Midbrain (tissue), 1 donor: ENCODE measurements around the gene BLVRB.

ENCODE experiments used
- DNase-seq: peaks from one replicate; lab custom pipeline; 2025; lab: John Stamatoyannopoulos, UW

BLVRB gene

DNA sequence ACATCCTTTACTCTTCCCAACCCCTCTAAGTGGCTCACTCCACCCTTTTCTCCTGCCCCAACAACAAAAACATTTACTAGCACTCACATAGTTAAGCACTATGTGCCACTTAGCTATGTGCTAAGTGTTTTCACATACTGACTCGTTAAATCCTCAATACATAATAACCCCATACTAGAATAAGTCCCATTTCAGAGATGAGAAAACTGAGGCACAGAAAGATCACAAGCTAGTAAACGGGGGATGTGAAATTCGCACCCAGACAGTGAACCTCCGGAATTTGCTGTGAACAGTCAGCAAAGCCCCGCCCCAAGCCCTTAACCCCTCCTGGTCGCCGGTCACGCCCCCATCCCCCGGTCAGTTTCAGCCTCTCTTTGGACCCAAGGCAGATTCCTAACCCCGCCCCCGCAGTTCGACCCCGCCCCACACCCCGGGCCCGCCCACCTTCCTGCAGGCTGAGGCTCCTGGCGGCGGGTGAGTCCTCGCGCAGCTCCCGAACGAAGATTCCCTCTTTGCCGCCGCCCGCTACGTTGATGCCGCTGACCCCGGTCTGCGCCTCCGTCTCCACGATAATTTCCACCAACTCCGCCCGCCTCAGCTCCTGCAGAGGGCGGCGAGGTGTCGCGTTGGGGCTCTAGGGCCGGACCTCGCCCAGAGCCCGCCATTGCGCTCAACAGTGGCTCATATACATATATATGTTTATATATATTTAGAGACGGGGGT, 62.1 kb downstream of the BLVRB start:
- DNase-seq: peak; percentile 14

DNA sequence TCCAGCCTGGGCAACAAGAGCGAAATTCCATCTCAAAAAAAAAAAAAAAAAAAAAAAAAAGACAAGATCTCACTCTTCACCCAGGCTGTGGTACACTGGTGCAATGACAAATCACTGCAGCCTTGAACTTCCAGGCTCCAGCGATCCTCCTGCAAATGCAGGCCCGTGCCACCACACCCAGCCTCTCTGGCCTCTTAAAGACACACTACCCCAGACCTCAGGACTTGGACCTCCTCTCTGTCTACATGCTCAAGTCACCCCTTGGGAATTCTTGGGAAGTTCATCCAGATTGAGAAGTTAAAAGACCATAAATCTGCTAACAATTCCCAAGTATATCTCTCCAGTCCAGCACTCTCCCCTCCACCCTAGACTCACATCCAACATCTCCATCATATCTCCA, 65.0 kb downstream of the BLVRB start:
- DNase-seq: no peak

DNA sequence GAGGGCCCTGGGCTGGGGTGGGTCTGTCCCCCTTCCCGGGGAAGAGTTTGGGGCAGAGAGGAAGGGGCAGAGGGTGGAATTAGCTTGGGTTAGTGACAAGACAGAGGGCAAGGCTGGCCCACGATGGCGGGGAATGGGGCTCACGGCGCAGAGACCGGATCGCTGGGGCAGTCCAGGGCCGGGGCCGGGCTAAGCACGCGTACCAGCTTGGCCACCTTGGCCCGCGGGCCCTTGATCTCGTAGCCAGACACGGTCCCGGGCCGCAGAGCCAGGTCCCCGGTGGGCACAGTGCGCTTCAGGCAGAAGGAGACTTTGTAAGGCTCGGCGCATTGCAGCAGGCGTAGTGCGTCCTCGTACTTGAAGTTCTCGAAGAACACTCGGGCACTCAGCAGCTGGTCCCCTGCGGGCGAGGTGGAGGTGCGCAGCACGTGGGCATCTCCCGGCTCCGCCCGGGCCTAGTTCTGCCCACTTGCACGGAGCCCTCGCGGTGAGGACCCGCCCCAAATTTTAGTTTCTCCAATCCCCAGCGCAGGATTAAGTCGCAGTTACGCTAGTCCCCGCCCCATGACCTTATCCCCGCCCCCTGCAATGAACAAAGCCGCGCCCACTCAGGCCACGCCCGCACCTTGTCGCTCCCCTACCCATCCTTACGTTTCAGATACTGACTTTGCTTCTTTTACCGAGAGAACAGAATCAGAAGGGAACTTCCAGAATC, 67.0 kb downstream of the BLVRB start:
- DNase-seq: no peak
